Measurements from ENCODE around the gene CENPA.
A peak's percentile ranks its signal among the peaks of the same experiment; 100 is the strongest.

CENPA gene

GRCh38 chr2:26785431-26786206 lies at the start of gene CENPA:
TSS of gene CENPA (plus strand) at chr2:26786056. CDS start at chr2:26786197, 141 bp downstream.
- Histone ChIP-seq H3K9ac (ENCODE audit: low read length in 2 of 2) (peak within 1 kb of the TSS; percentile 5 to 29), H3K27ac (ENCODE audit: low read length) (no peak within 1 kb of the TSS), H3K36me3 (ENCODE audit: control insufficient read depth in 2 of 2, insufficient read depth in 2 of 2, low read length in 2 of 2) (peaks cover 2 to 3% of the 10 kb centered on the region in 2 donors), H3K9me3 (ENCODE audit: control insufficient read depth in 2 of 2, low read length in 2 of 2) (peaks cover 0 to 1% of the 10 kb centered on the region in 2 donors), H3K4me1 (ENCODE audit: control insufficient read depth, insufficient read depth, low read length) (peaks cover 14% of the 10 kb centered on the region), H3K4me3 (ENCODE audit: low read length in 2 of 2) (peak within 1 kb of the TSS; percentile 70 to 77), H3K27me3 (ENCODE audit: control insufficient read depth in 1 of 2, insufficient read depth in 2 of 2, low read length in 2 of 2) (peaks cover 0 to 3% of the 10 kb centered on the region in 2 donors)

- Histone ChIP-seq H3K4me1 (ENCODE audit: control insufficient read depth, insufficient read depth, low read length) (peaks cover 3% of the 10 kb centered on the region), H3K36me3 (ENCODE audit: control insufficient read depth in 2 of 2, insufficient read depth in 2 of 2, low read length in 2 of 2) (no peaks in the 10 kb centered on the region), H3K4me3 (ENCODE audit: low read length in 2 of 2) (no peak overlapping the region), H3K9ac (ENCODE audit: low read length in 2 of 2) (no peak overlapping the region), H3K9me3 (ENCODE audit: control insufficient read depth in 2 of 2, low read length in 2 of 2) (no peaks in the 10 kb centered on the region), H3K27me3 (ENCODE audit: control insufficient read depth in 1 of 2, insufficient read depth in 2 of 2, low read length in 2 of 2) (peaks cover 0 to 2% of the 10 kb centered on the region in 2 donors), H3K27ac (ENCODE audit: low read length) (no peak overlapping the region)
These were observed 48.6 kb upstream of the CENPA start for GRCh38 chr2:26737221-26737620.

- Histone ChIP-seq H3K36me3 (ENCODE audit: control insufficient read depth in 2 of 2, insufficient read depth in 2 of 2, low read length in 2 of 2) (no peaks in the 10 kb centered on the region), H3K4me1 (ENCODE audit: control insufficient read depth, insufficient read depth, low read length) (peaks cover 3% of the 10 kb centered on the region), H3K27me3 (ENCODE audit: control insufficient read depth in 1 of 2, insufficient read depth in 2 of 2, low read length in 2 of 2) (peaks cover 0 to 2% of the 10 kb centered on the region in 2 donors), H3K9me3 (ENCODE audit: control insufficient read depth in 2 of 2, low read length in 2 of 2) (no peaks in the 10 kb centered on the region), H3K27ac (ENCODE audit: low read length) (no peak overlapping the region), H3K9ac (ENCODE audit: low read length in 2 of 2) (no peak overlapping the region), H3K4me3 (ENCODE audit: low read length in 2 of 2) (no peak overlapping the region)
These were observed 47.4 kb upstream of the CENPA start for GRCh38 chr2:26738481-26738880.

GRCh38 chr2:26739514-26739913 lies 46.3 kb upstream of the CENPA start:
- no peak overlapping the region for H3K4me3 ChIP-seq (ENCODE audit: low read length in 2 of 2)
- no peak overlapping the region for H3K9ac ChIP-seq (ENCODE audit: low read length in 2 of 2)
- no peaks in the 10 kb centered on the region for H3K36me3 ChIP-seq (ENCODE audit: control insufficient read depth in 2 of 2, insufficient read depth in 2 of 2, low read length in 2 of 2)
- no peak overlapping the region for H3K27ac ChIP-seq (ENCODE audit: low read length)
- H3K27me3 ChIP-seq (ENCODE audit: control insufficient read depth in 1 of 2, insufficient read depth in 2 of 2, low read length in 2 of 2) = peaks cover 0 to 2% of the 10 kb centered on the region in 2 donors
- H3K4me1 ChIP-seq (ENCODE audit: control insufficient read depth, insufficient read depth, low read length) = peaks cover 3% of the 10 kb centered on the region
- H3K9me3 ChIP-seq (ENCODE audit: control insufficient read depth in 2 of 2, low read length in 2 of 2) = no peaks in the 10 kb centered on the region

DNA sequence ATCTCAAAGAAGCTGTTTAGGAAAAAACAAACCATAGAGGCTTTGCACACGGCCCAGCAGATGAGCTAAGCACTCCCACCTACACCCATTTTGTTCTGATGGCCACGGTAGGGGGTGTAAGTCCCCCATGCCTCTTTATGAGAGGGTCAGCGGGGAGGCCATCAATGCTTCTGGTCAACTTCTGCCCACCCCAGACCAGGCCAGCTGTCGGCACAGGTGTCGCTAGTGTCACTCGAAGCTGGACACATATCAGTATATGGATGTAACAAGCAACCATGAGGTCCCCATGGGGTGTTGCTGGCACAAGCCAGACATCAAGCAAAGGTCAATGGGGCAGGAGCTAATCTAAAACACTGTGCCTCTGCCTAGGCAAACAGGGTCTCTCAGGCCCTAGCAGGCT lies 45.5 kb upstream of the CENPA start:
- H3K4me3 ChIP-seq (ENCODE audit: low read length in 2 of 2) = no peak overlapping the region
- H3K27ac ChIP-seq (ENCODE audit: low read length) = no peak overlapping the region
- H3K4me1 ChIP-seq (ENCODE audit: control insufficient read depth, insufficient read depth, low read length) = peaks cover 3% of the 10 kb centered on the region
- H3K9me3 ChIP-seq (ENCODE audit: control insufficient read depth in 2 of 2, low read length in 2 of 2) = no peaks in the 10 kb centered on the region
- peaks cover 0 to 2% of the 10 kb centered on the region in 2 donors for H3K27me3 ChIP-seq (ENCODE audit: control insufficient read depth in 1 of 2, insufficient read depth in 2 of 2, low read length in 2 of 2)
- H3K36me3 ChIP-seq (ENCODE audit: control insufficient read depth in 2 of 2, insufficient read depth in 2 of 2, low read length in 2 of 2) = no peaks in the 10 kb centered on the region
- H3K9ac ChIP-seq (ENCODE audit: low read length in 2 of 2) = no peak overlapping the region

DNA sequence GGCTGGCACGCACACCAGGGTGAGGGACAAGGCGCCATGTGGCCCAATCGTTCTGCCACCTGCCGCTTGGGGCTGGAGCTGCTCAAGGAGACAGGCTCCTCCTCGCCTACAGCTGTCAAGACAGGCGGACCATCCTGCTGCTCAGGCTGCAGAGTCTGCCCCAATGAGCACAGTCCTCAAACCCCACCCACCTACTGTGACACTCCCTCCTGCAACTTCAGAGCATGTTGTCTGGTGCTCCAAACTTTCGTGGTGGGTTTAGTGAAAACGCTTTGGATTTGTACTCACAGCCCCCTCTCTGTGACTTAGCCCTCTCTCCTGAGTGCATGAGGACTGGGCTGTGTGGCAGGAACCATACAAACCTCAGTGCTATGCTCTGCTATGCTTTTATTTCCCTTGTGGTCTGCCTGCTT lies 45.0 kb upstream of the CENPA start:
- H3K36me3 ChIP-seq (ENCODE audit: control insufficient read depth in 2 of 2, insufficient read depth in 2 of 2, low read length in 2 of 2) = no peaks in the 10 kb centered on the region
- peaks cover 0 to 2% of the 10 kb centered on the region in 2 donors for H3K27me3 ChIP-seq (ENCODE audit: control insufficient read depth in 1 of 2, insufficient read depth in 2 of 2, low read length in 2 of 2)
- no peak overlapping the region for H3K27ac ChIP-seq (ENCODE audit: low read length)
- no peak overlapping the region for H3K4me3 ChIP-seq (ENCODE audit: low read length in 2 of 2)
- H3K9ac ChIP-seq (ENCODE audit: low read length in 2 of 2) = no peak overlapping the region
- peaks cover 3% of the 10 kb centered on the region for H3K4me1 ChIP-seq (ENCODE audit: control insufficient read depth, insufficient read depth, low read length)
- H3K9me3 ChIP-seq (ENCODE audit: control insufficient read depth in 2 of 2, low read length in 2 of 2) = no peaks in the 10 kb centered on the region

DNA sequence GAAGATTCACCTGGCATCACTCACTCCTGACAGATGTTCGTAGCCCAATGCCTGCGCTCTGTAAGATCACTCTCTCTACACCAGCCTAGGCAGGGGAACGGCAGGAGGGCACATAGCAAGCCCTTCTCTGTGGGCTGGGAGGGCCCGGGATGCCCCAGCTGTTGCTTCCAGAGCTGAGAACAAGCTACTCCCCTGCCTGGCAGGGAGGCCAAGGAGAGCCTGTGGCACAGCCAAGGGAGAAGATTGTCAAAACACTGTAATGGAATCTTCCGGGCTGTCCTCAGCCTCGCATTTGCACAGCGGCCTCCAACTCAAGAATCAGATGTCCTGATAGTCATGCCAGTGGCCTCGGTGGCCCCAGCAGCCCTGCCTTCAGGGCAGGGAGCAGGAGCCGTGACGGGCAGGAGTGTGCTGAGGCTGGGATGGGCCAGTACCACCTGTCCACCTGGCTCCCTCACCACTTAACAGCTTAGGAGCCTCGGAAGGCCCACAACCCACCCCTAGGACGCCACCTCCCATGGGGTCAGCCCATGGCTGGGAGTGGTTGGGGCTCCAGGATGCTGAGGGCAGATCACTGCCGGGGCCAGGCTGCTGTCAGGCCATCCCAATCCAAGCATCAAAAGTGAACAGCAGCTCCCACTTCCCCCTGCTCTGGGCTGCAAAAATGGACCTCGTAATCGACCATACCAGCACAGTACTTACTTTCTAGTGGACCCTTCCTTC lies 43.6 kb upstream of the CENPA start:
- Histone ChIP-seq H3K9me3 (ENCODE audit: control insufficient read depth in 2 of 2, low read length in 2 of 2) (no peaks in the 10 kb centered on the region), H3K4me1 (ENCODE audit: control insufficient read depth, insufficient read depth, low read length) (no peaks in the 10 kb centered on the region), H3K4me3 (ENCODE audit: low read length in 2 of 2) (no peak overlapping the region), H3K27me3 (ENCODE audit: control insufficient read depth in 1 of 2, insufficient read depth in 2 of 2, low read length in 2 of 2) (peaks cover 0 to 2% of the 10 kb centered on the region in 2 donors), H3K36me3 (ENCODE audit: control insufficient read depth in 2 of 2, insufficient read depth in 2 of 2, low read length in 2 of 2) (no peaks in the 10 kb centered on the region), H3K27ac (ENCODE audit: low read length) (no peak overlapping the region), H3K9ac (ENCODE audit: low read length in 2 of 2) (no peak overlapping the region)

- no peak overlapping the region for H3K4me3 ChIP-seq (ENCODE audit: low read length in 2 of 2)
- H3K4me1 ChIP-seq (ENCODE audit: control insufficient read depth, insufficient read depth, low read length) = no peaks in the 10 kb centered on the region
- no peak overlapping the region for H3K27ac ChIP-seq (ENCODE audit: low read length)
- H3K36me3 ChIP-seq (ENCODE audit: control insufficient read depth in 2 of 2, insufficient read depth in 2 of 2, low read length in 2 of 2) = no peaks in the 10 kb centered on the region
- no peak overlapping the region for H3K9ac ChIP-seq (ENCODE audit: low read length in 2 of 2)
- H3K27me3 ChIP-seq (ENCODE audit: control insufficient read depth in 1 of 2, insufficient read depth in 2 of 2, low read length in 2 of 2) = no peaks in the 10 kb centered on the region
- H3K9me3 ChIP-seq (ENCODE audit: control insufficient read depth in 2 of 2, low read length in 2 of 2) = no peaks in the 10 kb centered on the region
These were observed 42.0 kb upstream of the CENPA start for GRCh38 chr2:26743852-26744251.

- H3K27ac ChIP-seq (ENCODE audit: low read length) = no peak overlapping the region
- no peaks in the 10 kb centered on the region for H3K36me3 ChIP-seq (ENCODE audit: control insufficient read depth in 2 of 2, insufficient read depth in 2 of 2, low read length in 2 of 2)
- H3K4me1 ChIP-seq (ENCODE audit: control insufficient read depth, insufficient read depth, low read length) = no peaks in the 10 kb centered on the region
- H3K27me3 ChIP-seq (ENCODE audit: control insufficient read depth in 1 of 2, insufficient read depth in 2 of 2, low read length in 2 of 2) = no peaks in the 10 kb centered on the region
- no peak overlapping the region for H3K9ac ChIP-seq (ENCODE audit: low read length in 2 of 2)
- H3K9me3 ChIP-seq (ENCODE audit: control insufficient read depth in 2 of 2, low read length in 2 of 2) = no peaks in the 10 kb centered on the region
- no peak overlapping the region for H3K4me3 ChIP-seq (ENCODE audit: low read length in 2 of 2)
These were observed 40.9 kb upstream of the CENPA start for GRCh38 chr2:26744953-26745352.

GRCh38 chr2:26745609-26746327 lies 40.1 kb upstream of the CENPA start:
- Histone ChIP-seq H3K27ac (ENCODE audit: low read length) (no peak overlapping the region), H3K36me3 (ENCODE audit: control insufficient read depth in 2 of 2, insufficient read depth in 2 of 2, low read length in 2 of 2) (no peaks in the 10 kb centered on the region), H3K9ac (ENCODE audit: low read length in 2 of 2) (no peak overlapping the region), H3K9me3 (ENCODE audit: control insufficient read depth in 2 of 2, low read length in 2 of 2) (no peaks in the 10 kb centered on the region), H3K27me3 (ENCODE audit: control insufficient read depth in 1 of 2, insufficient read depth in 2 of 2, low read length in 2 of 2) (no peaks in the 10 kb centered on the region), H3K4me1 (ENCODE audit: control insufficient read depth, insufficient read depth, low read length) (no peaks in the 10 kb centered on the region), H3K4me3 (ENCODE audit: low read length in 2 of 2) (no peak overlapping the region)
